NCI-H345 treated with DMSO at 0.1 percent for 48 hours (cell line): Measurements from ENCODE around the gene INPP1.

ENCODE experiments used
- DNase-seq: peaks from one replicate; lab custom pipeline; 2025; ENCODE audit not compliant: unreplicated experiment; lab: John Stamatoyannopoulos, UW

Gene INPP1

GRCh38 chr2:190360965-190361364 lies 17.6 kb downstream of the INPP1 start:
- no peak for DNase-seq

- no peak for DNase-seq
These were observed 18.2 kb downstream of the INPP1 start for GRCh38 chr2:190361572-190361971.

- DNase-seq, result no peak
These were observed 19.5 kb downstream of the INPP1 start for GRCh38 chr2:190362894-190363293.

- DNase-seq, result peak; percentile 77
These were observed 22.3 kb downstream of the INPP1 start for GRCh38 chr2:190365499-190366204.

- no peak for DNase-seq
These were observed 22.9 kb downstream of the INPP1 start for GRCh38 chr2:190366248-190366753.

- no peak for DNase-seq
These were observed 23.7 kb downstream of the INPP1 start for GRCh38 chr2:190367091-190367490.

- no peak for DNase-seq
These were observed 26.2 kb downstream of the INPP1 start for GRCh38 chr2:190369635-190370034.

GRCh38 chr2:190376083-190376482 lies 32.7 kb downstream of the INPP1 start:
- no peak for DNase-seq

GRCh38 chr2:190376591-190377245 lies 33.3 kb downstream of the INPP1 start:
- no peak for DNase-seq

GRCh38 chr2:190378880-190379237 lies 35.5 kb downstream of the INPP1 start:
- DNase-seq, result no peak

- DNase-seq, result no peak
These were observed 36.0 kb downstream of the INPP1 start for GRCh38 chr2:190379249-190379964.

GRCh38 chr2:190380962-190381412 lies 37.6 kb downstream of the INPP1 start:
- DNase-seq, result no peak

GRCh38 chr2:190382851-190383250 lies 39.5 kb downstream of the INPP1 start:
- peak; percentile 64 for DNase-seq

- DNase-seq, result no peak
These were observed 44.0 kb downstream of the INPP1 start for GRCh38 chr2:190387422-190387821.

GRCh38 chr2:190396271-190396670 lies 52.9 kb downstream of the INPP1 start:
- DNase-seq, result no peak

- DNase-seq, result no peak
These were observed 59.7 kb downstream of the INPP1 start for GRCh38 chr2:190402986-190403603.

- no peak for DNase-seq
These were observed 61.1 kb downstream of the INPP1 start for GRCh38 chr2:190404487-190404886.

- no peak for DNase-seq
These were observed 61.7 kb downstream of the INPP1 start for GRCh38 chr2:190405070-190405469.

- DNase-seq, result no peak
These were observed 62.6 kb downstream of the INPP1 start for GRCh38 chr2:190405995-190406394.

GRCh38 chr2:190406805-190407204 lies 63.4 kb downstream of the INPP1 start:
- no peak for DNase-seq

GRCh38 chr2:190407246-190407661 lies 63.9 kb downstream of the INPP1 start:
- peak; percentile 49 for DNase-seq
